Measurements from ENCODE around the gene HYAL3. TPM values are rescaled to one million over a fixed set of nuclear protein-coding genes. Genes with fewer than 3 reads are reported as not detected.

Gene HYAL3
- total and polyA plus RNA-seq, 2 experiments from 2014 or later = 2.4 to 7.1 TPM

DNA sequence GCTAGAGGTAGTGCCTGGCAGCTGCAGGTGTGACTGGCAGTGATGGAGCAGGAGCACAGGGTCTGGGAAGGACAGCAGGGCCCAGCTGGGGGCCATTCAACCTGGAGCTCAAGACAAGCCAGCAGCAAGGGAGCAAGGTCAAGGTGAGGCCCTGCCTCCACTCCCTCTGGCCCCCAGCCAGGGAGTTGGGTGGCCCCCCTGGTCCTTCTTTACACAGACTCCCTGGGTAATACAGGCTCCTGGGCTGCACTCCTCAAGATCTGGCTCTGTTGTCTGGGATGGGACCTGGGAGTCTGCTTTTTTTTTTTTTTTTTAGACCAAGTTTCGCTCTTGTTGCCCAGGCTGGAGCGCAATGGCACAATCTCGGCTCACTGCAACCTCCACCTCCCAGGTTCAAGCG, 48.7 kb downstream of the HYAL3 start:
- peaks cover 42% of the 10 kb centered on the region for H4K20me1 ChIP-seq (replicated peaks; ENCODE audit: insufficient read depth)

More for the DNA sequence above, 48.7 kb downstream of the HYAL3 start:
- Mint-ChIP-seq H3K36me3 (ENCODE audit: low read depth) (peaks cover 22% of the 10 kb centered on the region), H3K27ac (no peak overlapping the region), H3K4me3 (no peak overlapping the region), H3K27me3 (ENCODE audit: insufficient read depth, low read depth, poor library complexity) (peaks cover 3% of the 10 kb centered on the region), H3K9me3 (no peaks in the 10 kb centered on the region; the same call in 2 of the 3 replicates), H3K4me1 (peaks cover 32% of the 10 kb centered on the region)
- Histone ChIP-seq H3K9me2 (ENCODE audit: insufficient read depth) (no peaks in the 10 kb centered on the region), H3K27me3 (ENCODE audit: insufficient read depth) (no peaks in the 10 kb centered on the region), H3K4me1 (ENCODE audit: insufficient read depth) (peaks cover 15% of the 10 kb centered on the region), H3K79me2 (replicated peaks; ENCODE audit: insufficient read depth) (peaks cover 47% of the 10 kb centered on the region), H3K4me3 (no peak overlapping the region), H3F3A (replicated peaks; ENCODE audit: low read depth) (peaks cover 8% of the 10 kb centered on the region), H3K27ac (ENCODE audit: low read depth) (no peak overlapping the region), H3K4me2 (no peak overlapping the region), H3K36me3 (ENCODE audit: insufficient read depth) (no peaks in the 10 kb centered on the region), H2AFZ (no peak overlapping the region)
- TF ChIP-seq, protein P1, sequence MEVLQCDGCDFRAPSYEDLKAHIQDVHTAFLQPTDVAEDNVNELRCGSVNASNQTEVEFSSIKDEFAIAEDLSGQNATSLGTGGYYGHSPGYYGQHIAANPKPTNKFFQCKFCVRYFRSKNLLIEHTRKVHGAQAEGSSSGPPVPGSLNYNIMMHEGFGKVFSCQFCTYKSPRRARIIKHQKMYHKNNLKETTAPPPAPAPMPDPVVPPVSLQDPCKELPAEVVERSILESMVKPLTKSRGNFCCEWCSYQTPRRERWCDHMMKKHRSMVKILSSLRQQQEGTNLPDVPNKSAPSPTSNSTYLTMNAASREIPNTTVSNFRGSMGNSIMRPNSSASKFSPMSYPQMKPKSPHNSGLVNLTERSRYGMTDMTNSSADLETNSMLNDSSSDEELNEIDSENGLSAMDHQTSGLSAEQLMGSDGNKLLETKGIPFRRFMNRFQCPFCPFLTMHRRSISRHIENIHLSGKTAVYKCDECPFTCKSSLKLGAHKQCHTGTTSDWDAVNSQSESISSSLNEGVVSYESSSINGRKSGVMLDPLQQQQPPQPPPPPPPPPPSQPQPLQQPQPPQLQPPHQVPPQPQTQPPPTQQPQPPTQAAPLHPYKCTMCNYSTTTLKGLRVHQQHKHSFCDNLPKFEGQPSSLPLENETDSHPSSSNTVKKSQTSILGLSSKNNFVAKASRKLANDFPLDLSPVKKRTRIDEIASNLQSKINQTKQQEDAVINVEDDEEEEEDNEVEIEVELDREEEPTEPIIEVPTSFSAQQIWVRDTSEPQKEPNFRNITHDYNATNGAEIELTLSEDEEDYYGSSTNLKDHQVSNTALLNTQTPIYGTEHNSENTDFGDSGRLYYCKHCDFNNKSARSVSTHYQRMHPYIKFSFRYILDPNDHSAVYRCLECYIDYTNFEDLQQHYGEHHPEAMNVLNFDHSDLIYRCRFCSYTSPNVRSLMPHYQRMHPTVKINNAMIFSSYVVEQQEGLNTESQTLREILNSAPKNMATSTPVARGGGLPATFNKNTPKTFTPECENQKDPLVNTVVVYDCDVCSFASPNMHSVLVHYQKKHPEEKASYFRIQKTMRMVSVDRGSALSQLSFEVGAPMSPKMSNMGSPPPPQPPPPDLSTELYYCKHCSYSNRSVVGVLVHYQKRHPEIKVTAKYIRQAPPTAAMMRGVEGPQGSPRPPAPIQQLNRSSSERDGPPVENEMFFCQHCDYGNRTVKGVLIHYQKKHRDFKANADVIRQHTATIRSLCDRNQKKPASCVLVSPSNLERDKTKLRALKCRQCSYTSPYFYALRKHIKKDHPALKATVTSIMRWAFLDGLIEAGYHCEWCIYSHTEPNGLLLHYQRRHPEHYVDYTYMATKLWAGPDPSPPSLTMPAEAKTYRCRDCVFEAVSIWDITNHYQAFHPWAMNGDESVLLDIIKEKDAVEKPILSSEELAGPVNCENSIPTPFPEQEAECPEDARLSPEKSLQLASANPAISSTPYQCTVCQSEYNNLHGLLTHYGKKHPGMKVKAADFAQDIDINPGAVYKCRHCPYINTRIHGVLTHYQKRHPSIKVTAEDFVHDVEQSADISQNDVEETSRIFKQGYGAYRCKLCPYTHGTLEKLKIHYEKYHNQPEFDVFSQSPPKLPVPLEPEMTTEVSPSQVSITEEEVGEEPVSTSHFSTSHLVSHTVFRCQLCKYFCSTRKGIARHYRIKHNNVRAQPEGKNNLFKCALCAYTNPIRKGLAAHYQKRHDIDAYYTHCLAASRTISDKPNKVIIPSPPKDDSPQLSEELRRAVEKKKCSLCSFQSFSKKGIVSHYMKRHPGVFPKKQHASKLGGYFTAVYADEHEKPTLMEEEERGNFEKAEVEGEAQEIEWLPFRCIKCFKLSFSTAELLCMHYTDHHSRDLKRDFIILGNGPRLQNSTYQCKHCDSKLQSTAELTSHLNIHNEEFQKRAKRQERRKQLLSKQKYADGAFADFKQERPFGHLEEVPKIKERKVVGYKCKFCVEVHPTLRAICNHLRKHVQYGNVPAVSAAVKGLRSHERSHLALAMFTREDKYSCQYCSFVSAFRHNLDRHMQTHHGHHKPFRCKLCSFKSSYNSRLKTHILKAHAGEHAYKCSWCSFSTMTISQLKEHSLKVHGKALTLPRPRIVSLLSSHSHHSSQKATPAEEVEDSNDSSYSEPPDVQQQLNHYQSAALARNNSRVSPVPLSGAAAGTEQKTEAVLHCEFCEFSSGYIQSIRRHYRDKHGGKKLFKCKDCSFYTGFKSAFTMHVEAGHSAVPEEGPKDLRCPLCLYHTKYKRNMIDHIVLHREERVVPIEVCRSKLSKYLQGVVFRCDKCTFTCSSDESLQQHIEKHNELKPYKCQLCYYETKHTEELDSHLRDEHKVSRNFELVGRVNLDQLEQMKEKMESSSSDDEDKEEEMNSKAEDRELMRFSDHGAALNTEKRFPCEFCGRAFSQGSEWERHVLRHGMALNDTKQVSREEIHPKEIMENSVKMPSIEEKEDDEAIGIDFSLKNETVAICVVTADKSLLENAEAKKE (CRISPR knock-in tag; IDR thresholded peaks at IDR 0.05) = no peak
- TF ChIP-seq, protein P2, sequence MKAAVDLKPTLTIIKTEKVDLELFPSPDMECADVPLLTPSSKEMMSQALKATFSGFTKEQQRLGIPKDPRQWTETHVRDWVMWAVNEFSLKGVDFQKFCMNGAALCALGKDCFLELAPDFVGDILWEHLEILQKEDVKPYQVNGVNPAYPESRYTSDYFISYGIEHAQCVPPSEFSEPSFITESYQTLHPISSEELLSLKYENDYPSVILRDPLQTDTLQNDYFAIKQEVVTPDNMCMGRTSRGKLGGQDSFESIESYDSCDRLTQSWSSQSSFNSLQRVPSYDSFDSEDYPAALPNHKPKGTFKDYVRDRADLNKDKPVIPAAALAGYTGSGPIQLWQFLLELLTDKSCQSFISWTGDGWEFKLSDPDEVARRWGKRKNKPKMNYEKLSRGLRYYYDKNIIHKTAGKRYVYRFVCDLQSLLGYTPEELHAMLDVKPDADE (IDR thresholded peaks at IDR 0.05) = no peak
- no peak for TF ChIP-seq JUNB (IDR thresholded peaks at IDR 0.05; ENCODE audit: unreplicated experiment)
- TF ChIP-seq, protein P3, sequence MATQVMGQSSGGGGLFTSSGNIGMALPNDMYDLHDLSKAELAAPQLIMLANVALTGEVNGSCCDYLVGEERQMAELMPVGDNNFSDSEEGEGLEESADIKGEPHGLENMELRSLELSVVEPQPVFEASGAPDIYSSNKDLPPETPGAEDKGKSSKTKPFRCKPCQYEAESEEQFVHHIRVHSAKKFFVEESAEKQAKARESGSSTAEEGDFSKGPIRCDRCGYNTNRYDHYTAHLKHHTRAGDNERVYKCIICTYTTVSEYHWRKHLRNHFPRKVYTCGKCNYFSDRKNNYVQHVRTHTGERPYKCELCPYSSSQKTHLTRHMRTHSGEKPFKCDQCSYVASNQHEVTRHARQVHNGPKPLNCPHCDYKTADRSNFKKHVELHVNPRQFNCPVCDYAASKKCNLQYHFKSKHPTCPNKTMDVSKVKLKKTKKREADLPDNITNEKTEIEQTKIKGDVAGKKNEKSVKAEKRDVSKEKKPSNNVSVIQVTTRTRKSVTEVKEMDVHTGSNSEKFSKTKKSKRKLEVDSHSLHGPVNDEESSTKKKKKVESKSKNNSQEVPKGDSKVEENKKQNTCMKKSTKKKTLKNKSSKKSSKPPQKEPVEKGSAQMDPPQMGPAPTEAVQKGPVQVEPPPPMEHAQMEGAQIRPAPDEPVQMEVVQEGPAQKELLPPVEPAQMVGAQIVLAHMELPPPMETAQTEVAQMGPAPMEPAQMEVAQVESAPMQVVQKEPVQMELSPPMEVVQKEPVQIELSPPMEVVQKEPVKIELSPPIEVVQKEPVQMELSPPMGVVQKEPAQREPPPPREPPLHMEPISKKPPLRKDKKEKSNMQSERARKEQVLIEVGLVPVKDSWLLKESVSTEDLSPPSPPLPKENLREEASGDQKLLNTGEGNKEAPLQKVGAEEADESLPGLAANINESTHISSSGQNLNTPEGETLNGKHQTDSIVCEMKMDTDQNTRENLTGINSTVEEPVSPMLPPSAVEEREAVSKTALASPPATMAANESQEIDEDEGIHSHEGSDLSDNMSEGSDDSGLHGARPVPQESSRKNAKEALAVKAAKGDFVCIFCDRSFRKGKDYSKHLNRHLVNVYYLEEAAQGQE (IDR thresholded peaks at IDR 0.05; ENCODE audit: unreplicated experiment) = no peak
- TF ChIP-seq NANOG (IDR thresholded peaks at IDR 0.05; ENCODE audit: borderline replicate concordance) = no peak
- no peak for TF ChIP-seq EZH2 (IDR thresholded peaks at IDR 0.05; ENCODE audit: low read depth, unreplicated experiment)
- TF ChIP-seq ZNF331 (CRISPR knock-in tag; IDR thresholded peaks at IDR 0.05; ENCODE audit: low read depth) = no peak
- no peak for TF ChIP-seq EZH2phosphoT487 (IDR thresholded peaks at IDR 0.05; ENCODE audit: unreplicated experiment)
- no peak for TF ChIP-seq STAT1 (IDR thresholded peaks at IDR 0.05; ENCODE audit: unreplicated experiment)
- TF ChIP-seq, protein P4, sequence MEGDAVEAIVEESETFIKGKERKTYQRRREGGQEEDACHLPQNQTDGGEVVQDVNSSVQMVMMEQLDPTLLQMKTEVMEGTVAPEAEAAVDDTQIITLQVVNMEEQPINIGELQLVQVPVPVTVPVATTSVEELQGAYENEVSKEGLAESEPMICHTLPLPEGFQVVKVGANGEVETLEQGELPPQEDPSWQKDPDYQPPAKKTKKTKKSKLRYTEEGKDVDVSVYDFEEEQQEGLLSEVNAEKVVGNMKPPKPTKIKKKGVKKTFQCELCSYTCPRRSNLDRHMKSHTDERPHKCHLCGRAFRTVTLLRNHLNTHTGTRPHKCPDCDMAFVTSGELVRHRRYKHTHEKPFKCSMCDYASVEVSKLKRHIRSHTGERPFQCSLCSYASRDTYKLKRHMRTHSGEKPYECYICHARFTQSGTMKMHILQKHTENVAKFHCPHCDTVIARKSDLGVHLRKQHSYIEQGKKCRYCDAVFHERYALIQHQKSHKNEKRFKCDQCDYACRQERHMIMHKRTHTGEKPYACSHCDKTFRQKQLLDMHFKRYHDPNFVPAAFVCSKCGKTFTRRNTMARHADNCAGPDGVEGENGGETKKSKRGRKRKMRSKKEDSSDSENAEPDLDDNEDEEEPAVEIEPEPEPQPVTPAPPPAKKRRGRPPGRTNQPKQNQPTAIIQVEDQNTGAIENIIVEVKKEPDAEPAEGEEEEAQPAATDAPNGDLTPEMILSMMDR (conservative IDR thresholded peaks at IDR 0.05; ENCODE audit: low read depth in 2 of 2) = no peak
- no peak for TF ChIP-seq ZNF114 (CRISPR knock-in tag; IDR thresholded peaks at IDR 0.05)
- TF ChIP-seq CREB1 (CRISPR knock-in tag; IDR thresholded peaks at IDR 0.05; ENCODE audit: low read depth) = no peak
- no peak for TF ChIP-seq POLR2AphosphoS5 (IDR thresholded peaks at IDR 0.05; ENCODE audit: low read depth)
- ATAC-seq (no peak), DNase-seq (ENCODE audit: low spot score) (no peak)

All from GM23338 (cell line).